Hippocampal formation (tissue), 2 donors: Measurements from ENCODE around the gene ACSM5.
"Not testable (repeated sequence)": the region's sequence is repeated elsewhere in the genome, so short reads cannot be mapped to it uniquely, and the experiment has no call there.

Source experiments
- DNase-seq, 2 donors: peaks; one replicate each; lab custom pipeline; 2025; lab: John Stamatoyannopoulos, UW

The ACSM5 gene

DNA sequence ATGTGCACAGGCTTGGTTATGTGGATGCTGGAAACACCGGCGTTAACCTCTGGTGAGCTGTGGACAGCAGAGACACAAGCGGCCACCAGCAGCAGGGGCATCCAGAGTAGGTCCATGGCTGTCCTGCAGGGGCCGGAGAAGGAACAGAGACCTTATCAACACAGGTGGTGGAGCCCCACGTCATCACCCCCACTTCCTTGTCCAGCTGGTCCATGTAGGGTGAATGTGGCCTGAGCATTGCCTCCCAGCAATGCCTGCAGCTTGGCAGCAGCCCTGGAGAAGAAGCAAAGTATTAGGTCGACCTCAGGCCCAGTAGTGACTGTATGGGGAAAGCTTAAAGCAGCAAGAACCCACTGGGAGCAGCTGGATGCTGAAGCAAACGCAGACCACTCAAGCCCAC lies 10.1 kb upstream of the ACSM5 start:
- DNase-seq: no peak

DNA sequence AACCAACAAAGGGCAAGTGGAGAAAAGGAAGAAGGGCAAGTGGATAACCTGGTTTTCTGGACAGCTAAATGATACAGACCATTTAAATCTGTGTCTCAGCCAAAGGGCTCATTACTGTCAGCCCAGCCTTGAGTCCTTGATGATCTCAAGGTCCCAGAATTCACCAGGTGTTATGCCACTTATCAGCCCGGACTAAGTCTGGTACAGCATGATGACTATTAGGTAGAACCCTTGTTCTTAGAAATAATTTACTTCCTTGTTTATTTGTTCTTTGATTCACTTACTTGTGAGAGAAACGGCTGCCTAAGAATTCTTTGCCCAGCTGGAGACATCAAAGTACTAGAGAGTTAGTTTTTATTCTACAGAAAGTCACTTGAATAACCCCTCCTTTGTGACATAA lies 8.3 kb upstream of the ACSM5 start:
- DNase-seq: no peak

DNA sequence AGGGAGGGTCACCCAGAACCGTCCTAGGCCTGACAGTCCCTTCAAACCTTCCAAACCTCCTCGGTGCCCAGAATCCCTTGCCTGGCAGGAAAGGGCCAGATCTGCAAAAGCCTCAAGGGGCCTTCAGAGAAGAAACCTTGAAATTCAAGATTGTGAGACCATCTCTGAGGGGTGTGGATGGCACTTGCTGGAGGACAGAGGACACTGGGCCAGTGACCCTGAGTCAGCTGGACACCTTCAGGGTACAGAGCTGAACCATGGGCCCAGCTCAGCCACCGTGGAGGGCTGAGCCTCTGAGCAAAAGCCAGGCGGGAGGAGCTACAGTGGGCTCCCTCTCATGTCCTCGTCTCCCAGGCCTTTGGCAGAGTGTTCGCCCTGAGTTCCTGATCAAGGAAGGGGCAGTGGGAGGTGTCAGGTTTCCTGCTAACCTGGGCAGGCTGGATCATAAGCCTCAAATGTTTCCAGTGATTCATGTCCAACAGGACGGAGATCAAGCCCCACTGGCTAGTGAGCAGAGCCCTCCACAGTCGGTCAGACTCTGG lies 7.8 kb upstream of the ACSM5 start:
- no peak for DNase-seq

DNA sequence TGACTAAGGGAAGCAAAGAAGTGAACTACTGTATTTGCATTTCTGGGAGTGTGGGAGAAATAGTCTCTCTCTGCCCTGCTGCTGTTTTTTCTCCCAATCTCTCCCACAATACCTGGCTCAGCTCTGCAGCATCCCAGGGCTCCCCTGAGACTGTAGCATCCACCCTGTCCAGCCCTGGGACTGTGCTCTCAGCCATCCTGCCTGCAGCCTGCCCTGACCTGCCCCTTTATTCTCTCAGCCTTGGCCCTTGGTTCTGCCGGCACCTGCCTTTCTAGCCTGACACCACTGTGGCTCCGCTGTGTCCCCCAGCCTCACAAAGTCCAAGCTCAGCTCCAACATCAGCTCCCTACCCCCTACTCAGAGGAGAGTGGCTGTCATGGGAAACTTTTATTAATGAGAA lies 6.7 kb upstream of the ACSM5 start:
- DNase-seq: no peak

DNA sequence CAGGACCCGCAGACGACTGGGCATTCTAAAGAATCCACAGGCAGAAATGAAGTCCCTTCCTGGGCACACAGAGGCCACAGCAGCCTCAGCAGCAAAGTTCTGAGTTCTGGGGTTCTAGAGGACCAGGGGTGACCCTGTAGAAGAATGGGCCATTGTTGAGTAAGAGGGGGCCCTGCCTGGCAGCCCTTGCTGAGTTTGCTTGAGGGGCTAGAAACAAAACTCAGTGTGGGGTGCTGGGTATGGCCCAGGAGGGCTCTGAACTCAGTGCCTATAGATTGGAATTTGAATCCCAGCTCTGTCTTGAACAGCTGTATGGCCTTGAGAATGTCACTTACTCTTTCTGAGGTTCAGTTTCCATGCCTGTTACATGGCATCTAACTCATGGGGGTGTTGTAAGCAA lies 4.7 kb upstream of the ACSM5 start, which contains the start of gene PDILT:
PDILT (minus strand) TSS at position 101 of the 400 bp plus-strand sequence. CDS start 5,437 bp downstream, outside the sequence.
- no peak for DNase-seq

DNA sequence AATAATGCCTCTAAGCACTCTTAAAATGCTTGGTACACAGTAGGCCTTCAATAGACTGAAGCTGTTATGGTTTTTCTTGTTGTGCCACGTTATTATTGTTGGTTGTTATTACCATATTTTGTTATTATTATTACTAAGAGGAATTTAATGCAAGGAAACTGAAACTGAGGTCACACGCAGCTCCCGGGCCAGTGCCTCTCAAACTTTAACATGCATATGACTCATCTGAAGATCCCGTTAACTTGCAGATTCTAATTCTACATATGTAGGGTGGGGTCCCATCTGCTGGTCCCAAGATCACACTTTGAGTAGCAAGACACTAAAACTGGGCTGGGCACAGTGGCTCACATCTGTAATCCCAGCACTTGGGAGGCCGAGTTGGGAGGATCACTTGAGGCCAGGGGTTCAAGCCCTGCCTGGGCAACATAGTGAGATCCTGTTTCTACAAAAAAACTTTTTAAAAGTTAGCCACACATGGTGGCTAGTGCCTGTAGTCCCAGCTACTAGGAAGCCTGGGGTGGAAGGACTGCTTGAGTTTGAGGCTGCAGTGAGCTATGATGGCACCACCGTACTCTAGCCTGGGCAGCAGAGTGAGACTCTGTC lies 888 bp downstream of the ACSM5 start:
- no peak for DNase-seq

DNA sequence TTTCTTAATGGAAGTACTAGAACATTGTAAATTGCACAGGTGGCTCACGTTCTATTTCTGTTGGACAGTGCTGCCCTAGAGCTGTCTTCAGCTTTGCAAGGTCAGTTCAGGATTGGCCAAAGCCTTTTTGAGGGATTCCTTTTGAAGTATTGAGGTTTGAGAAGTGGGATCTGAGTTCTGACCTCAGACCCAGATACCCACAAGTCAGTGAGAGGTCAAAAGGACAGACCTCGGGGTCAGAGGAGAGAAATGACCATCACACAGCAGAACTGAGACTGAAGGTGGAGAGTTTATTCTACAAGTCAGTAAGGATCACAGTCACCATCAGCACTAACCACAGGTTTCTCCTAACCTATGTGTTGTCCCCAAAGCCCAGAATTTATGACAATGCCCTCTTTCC lies 1.7 kb downstream of the ACSM5 start:
- DNase-seq: no peak

DNA sequence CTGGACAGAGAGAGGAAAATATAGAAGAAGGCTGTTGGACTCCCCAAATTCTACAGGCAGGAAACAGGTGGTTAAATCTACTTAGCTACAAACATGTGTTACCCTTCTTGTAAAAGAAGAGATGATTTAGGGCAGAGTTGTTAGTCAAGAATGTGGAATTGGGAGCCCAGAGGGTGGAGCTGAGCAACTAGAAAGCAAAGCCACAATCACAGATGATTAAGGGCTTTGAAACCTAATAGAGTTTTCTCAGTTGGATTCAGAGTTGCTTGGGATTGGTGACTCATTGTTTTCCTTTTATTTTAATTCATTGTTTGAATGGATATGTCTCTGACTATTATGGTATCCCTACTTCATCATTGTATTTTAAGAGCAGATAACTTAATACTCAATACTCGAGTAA lies 6.2 kb downstream of the ACSM5 start:
- DNase-seq: no peak

DNA sequence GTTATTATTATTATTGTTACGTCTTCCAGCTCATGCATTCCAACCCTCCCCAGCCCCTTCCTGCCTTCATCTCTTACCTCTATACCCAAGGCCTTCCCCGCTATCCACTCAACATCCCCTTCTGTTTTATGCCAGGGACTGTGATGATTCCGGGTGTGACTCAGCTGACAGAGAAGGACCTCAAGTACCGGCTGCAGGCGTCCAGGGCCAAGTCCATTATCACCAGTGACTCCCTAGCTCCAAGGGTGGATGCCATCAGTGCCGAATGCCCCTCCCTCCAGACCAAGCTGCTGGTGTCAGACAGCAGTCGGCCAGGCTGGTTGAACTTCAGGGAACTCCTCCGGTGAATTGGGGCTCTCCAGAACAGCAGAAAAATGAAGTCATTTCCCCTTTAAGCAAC lies 9.8 kb downstream of the ACSM5 start:
- DNase-seq: not testable (repeated sequence)

DNA sequence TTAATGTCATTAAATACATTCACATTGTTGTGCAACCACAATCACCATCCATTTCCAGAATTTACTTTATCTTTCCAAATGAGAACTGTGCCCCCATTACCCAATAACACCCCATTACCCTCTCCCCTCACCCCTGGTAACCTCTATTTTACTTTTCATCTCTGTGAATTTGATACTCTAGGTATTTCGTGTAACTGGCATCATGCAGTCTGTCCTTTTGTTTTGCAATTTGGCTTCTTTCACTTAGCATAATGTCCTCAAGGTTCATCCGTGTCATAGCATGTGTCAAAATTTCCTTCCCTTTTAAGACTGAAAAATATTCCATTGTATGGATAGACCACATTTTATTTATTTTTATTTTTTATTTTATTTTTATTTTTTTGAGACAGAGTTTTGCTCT lies 12.4 kb downstream of the ACSM5 start:
- DNase-seq: not testable (repeated sequence)

DNA sequence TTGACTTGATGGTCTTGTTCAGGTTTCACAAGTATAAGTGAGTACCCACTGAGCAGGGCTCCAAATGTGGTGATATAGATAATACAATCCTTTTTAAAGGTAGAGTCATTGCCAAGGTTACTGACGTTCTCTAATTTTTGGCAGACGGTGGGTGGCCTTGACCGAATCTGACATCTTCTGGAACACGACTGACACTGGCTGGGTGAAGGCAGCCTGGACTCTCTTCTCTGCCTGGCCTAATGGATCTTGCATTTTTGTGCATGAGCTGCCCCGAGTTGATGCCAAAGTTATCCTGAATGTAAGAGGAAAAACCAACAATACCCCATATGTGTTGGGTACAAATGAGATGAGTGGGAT lies 14.4 kb downstream of the ACSM5 start:
- not testable (repeated sequence) for DNase-seq

DNA sequence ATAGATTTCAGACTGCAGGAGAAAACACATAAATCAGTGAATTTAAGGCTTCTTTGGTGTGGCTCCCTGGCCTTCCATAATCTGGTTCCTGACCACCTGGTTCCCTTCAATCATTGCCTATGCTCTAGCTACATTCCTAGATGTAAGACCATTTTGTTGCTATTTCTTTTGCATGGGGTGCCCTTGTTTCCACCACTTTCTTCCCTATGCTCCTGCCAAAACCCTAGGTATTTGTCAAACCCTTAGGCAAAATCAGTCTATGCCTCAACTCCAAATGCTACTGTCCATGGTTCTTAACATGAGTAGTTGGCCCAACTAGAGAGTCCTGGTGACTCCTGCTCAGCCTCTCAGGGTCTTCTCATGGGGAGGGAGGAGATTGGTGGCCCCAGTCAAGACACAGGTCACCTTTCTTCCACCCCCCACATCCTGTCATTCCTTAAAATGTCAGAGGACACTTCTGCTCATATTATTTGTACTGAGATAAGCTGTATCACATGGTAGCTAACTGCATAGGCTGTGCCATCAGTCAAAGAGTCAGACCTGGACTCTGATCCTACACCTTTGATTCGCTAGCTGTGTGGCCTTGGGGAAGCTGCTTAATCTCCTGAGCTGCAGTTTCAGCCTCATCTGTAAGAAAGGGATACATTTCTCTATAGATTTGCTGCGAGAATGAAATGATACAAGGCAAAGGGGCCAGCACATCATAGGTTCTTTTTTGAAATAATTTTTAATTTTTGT lies 15.0 kb downstream of the ACSM5 start:
- no peak for DNase-seq

DNA sequence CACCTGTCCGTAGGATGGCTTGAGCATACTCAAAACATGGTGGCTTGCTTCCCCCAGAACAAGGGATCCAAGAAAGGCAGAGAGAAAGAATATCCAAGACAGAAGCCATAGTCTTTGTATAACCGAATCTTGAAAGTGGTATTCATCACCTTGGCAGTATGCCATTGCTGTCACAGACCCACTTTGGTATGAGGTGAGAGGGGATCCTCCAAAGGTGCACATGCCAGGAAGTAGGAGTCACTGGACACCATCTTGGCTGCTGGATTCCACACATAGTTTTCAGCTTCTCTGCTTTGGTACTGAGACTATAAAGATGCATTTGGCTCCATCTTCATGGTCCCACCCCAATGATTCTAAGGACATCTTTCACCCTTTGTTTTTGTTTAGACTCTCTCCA lies 18.1 kb downstream of the ACSM5 start:
- DNase-seq: not testable (repeated sequence)

DNA sequence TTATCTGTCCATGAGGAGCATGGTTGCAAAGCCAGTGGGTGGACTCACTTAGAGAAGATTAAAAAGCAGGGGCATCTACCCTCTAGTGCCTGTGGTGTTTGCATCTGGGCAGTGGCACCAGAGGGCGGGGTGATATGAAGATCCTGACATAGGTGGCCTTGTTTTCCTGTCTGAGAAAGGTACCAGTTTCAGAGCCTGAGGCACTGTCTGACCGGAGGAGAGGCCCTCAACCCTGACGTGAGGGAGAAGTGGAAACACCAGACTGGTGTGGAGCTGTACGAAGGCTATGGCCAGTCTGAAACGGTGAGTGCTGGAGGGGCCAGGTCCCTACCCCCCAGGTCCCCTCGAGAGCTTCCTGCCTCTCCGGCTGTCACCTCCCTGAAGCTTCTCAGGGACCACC lies 20.2 kb downstream of the ACSM5 start:
- DNase-seq: not testable (repeated sequence)

DNA sequence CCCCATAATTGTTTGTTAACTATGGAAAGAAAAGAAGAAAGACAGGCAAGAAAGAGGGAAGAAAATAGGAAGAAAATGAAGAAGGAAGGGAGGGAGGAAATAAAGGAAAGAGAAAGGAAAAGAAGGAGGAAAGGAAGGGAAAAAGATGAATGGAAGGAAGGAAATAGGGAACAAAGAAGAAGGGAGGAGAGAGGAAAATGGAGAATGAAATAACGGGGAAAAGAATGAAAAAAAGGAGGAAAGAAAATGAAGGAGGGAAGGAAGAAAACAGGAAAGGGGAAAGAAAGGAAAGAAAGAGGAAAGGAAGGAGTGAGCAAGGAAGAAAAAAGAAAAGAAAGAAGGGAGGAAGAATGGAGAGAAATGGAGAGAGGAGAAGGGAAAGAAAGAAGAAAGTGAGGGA lies 21.1 kb downstream of the ACSM5 start:
- not testable (repeated sequence) for DNase-seq

DNA sequence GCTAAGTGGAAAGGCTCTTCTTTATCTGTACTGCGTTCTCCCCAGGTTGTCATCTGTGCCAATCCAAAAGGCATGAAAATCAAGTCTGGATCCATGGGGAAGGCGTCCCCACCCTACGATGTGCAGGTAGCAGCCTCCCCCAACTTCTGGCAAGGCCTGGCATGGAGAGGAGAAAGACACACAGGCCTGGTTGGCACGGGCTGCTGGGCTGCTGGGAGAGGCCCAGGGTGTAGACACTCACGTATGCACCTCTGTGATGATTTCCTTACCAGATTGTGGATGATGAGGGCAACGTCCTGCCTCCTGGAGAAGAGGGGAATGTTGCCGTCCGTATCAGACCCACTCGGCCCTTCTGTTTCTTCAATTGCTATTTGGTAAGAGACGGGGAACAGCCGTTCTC lies 21.6 kb downstream of the ACSM5 start:
- no peak for DNase-seq

DNA sequence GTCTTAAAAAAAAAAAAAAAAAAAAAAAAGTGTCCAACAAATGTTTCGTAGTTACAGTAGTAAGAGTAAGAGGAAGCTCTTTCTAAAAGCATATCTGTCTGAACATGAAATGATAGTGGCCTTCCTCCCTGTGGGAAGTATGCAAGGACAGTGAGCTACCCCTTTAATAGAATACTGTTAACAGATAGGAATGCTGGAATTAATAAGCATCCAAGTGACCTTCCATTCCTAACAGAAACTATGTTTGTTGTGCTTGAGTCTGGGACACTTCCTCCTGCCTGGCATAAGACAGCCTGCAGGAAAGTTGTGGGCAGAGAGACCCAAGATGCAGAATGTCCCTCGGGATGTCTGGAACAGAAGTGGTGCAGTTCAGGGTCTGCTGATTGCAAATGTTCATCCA lies 29.6 kb downstream of the ACSM5 start:
- not testable (repeated sequence) for DNase-seq

DNA sequence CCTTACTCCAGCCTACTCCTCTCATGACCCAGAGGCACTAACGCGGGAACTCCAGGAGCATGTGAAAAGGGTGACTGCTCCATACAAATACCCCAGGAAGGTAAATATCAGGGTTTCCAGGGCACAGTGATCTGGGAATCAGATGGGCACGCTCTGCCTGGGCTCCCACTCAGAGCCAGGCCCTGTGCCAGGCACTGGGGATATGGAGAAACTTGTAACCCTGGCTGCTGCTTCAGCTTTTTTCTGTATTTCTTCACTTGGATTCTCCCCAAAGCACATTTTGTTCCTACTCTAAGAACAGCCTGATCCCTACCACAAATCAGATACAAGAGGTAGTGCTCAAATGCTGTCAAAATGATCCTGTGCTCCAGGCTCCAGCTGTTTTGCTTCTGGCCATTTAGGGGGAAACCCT lies 30.5 kb downstream of the ACSM5 start:
- DNase-seq: not testable (repeated sequence)

DNA sequence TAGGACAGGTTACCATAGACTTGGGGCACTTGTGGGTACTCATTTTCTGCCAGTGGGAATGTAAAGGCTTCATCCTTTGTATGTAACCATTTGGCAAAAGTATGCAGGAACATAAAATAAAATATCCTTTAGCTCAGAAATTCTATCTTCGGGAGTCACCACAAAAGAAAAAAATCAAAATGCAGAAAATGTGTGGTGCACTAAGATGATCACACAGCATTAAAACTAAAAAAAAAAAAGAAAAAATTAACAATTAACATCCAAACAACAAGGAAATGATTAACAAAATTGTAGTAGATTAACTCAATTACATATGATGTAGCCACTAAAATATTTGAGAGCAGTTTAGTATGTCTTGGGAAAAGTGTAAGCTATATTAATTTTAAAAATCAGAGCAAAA lies 31.4 kb downstream of the ACSM5 start:
- not testable (repeated sequence) for DNase-seq

DNA sequence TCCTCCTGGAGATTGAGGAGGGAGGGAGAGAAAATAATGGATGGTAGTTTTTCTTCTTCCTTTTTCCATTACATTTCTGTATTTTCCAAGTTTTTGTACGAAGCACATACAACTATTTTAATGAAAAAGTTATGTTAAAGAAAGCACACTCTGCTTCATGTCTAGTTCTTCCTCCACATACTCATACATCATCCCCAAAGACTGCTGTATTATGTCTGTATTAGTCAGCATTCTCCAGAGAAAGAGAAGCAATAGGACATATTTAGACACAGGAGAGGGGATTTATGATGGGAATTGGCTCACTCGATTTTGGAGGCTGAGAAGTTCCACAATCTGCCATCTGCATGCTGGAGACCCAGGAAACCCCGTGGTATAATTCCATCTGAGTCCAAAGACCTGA lies 31.9 kb downstream of the ACSM5 start:
- DNase-seq: no peak

DNA sequence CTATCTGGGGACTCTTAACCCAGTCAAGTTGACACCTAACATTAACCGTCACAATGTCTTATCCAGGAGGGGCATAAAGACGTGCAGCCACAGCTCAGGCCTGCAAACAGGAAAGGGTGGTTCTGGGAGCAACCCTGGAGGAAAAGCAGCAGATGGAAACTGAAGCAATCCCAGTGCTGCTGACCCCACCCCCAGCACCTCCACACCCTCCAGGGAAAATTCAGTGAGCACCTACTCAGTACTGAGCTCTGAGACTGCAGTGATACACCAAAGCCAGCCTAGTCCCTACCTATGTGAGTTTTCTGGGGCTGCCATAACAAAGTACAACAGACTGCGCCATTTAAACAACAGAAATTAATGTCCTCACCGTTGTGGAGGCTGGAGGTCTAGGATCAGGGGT lies 32.5 kb downstream of the ACSM5 start:
- not testable (repeated sequence) for DNase-seq

DNA sequence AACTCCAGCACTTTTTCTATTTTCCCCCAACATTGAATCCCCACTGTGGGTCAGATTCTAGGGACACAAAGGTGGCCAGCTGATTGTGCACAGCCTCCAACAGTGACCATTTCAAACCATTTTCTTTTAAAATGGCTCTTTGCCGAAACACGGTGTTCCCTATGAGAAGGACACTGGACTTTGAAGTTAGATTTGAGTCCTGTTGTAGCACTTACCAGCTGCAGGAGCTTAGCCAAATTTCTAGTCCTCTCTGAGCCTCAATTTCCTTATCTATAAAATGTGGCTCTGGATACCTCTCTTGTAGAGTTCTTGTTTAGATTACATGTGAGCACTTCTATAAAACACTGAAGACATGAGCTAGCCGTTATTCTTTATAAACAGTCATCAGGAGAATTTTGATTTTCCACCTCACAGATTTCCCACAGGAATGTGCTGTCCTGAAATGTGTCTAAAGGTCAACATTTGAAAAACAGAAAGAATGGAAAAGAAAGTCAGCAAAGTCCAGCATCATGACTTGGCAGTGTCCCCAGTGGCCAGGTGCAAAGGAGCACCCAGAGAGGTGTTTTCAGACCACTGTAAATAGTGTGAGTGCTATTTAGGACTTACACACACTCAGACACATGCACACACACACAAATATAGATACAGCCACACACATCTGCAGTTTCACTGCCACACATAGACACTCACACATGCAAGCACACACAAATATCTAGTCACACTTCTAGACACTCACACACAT lies 37.5 kb downstream of the ACSM5 start:
- DNase-seq: not testable (repeated sequence)

DNA sequence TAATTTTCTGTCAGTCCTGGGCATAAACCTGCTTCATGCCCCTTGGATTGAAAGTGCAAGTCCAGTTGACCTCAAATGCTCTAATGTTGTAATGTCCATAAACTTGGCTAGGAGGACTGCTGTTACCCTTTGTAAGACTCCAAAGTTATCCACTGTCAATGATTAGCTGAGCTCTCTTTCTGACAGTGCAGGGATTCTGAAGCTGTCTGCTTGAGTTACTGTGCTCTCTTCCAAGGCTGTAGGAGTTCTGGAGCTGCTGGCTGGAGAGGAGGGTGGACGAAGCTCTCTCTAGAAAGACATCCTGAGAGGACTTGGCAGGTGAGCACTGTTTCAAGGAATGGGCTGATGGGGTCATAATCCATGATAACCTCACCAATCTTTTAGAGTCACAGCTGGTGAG lies 42.0 kb downstream of the ACSM5 start, which contains the start of gene ACSM2A:
ACSM2A (plus strand) TSS at position 158 of the 400 bp plus-strand sequence. CDS start 8,594 bp downstream, outside the sequence.
- DNase-seq: not testable (repeated sequence)
